Stimulated activated CD4-positive, alpha-beta T cell treated with anti-CD3 and anti-CD28 coated beads, Interleukin-12 subunit alpha, Interleukin-12 subunit beta, amount 100 ng/mL, for 4 hours (primary cell): Measurements from ENCODE around the gene NEIL3.
"Not testable (repeated sequence)": the region's sequence is repeated elsewhere in the genome, so short reads cannot be mapped to it uniquely, and the experiment has no call there.

Experiments
- DNase-seq: peaks from one replicate; pipeline ENCODE4 v3.0.0-alpha.2; 2020

NEIL3 gene

DNA sequence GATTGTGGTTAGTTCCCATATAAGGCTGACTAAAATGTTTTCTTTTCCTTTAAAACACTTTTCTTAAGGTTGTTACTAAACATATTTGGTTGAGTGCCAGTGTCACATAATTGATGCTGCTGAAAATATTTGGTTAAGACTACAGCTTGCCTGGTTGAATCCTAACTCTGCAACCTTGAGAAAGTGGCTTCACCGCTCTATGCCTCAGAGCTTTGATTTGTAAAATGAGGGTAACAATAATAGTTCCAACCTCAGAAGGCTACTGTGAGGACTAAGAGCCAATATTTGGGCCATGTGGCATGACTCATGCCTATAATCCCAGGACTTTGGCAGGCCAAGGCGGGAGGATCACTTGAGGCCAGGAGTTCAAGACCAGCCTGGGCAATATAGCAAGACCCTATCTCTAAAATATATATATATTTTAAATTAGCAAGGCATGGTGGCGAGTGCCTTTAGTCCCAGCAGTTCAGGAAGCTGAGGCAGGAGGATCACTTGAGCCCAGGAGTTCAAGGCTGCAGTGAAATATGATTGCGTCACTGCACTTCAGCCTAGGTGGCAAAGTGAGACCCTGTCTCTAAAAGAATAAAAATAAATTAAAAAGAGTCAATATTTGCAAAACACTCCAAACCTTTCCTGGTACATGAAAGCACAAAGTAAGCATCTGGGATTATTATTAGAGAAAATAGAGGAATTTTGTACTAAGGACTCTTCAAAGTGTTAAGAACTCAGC lies 7.1 kb upstream of the NEIL3 start:
- no peak for DNase-seq

DNA sequence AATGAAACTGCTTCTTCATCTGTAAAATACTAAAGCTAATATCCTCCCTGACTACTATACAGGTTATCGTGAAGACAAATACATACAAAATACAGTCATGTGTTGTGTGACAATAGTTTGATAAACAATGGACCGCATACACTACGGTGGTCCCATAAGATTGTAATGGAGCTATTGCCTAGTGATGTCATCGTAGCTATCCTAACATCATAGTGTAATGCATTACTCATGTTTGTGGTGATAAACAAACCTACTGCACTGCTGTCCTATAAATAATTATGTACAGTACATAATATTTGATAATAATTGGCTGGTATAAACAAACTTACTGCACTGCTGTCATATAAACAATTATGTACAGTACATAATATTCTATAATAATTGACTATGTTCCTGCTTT lies 5.6 kb upstream of the NEIL3 start:
- DNase-seq, result no peak

DNA sequence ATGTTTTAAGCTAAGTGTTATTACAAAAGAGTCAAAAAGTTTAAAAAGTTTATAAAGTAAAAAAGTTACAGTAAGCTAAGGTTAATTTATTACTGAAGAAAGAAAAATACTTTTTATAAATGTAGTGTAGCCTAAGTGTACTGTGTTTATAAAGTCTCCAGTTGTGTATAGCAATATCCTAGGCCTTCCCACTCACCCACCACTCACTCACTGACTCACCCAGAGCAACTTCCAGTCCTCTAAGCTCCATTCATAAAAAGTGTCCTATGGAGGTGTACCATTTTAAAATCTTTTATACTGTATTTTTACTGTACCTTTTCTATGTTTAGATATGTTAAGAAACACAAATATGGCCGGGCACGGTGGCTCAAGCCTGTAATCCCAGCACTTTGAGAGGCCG lies 4.8 kb upstream of the NEIL3 start:
- not testable (repeated sequence) for DNase-seq

DNA sequence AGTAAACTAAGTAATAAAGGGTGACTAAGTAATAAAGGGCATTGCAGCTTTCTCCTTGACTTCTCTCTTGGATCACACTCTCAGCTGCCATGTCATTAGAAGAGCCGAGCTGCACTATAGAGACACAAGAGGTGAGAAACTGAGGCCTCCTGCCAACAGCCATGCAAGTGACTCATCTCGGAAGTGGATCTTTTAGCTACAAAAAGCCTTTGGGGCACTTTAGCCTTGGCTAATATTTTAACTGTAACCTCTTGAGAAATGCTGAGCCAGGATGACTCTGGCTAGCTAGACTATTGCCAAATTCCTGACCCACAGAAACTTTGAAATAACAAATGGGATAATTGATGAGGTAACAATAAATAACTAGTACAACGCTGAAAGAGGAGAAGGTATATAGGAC lies 1.5 kb upstream of the NEIL3 start:
- DNase-seq, result no peak

DNA sequence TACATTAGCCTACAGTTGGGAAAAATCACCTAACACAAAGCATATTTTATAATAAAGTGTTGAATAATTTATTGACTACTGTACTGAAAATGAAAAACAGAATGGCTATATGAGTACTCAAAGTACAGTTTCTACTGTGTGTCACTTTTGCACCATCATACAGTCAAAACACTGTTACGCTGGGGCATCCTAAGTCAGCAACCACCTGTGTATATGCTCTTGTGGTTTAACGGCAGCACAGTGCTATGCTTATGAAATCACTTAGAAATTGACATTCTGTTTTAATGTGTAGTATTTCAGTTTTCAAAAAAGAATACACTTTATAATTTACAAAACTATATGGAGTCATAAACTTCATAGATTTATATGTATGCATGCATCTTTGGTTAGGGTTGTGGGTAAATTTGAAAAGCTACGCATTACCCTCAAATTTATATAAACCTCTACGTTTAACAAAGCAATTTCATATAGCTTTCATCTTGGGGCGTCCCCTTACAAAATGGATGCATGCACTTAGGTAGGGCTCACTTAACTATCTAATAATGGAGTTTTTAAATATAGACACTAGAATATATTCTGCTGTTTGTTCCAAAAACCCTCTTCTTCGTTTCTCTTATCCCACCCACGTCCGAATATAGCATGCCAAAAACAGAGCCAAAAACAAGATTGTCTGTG lies 690 bp upstream of the NEIL3 start:
- DNase-seq, result no peak

DNA sequence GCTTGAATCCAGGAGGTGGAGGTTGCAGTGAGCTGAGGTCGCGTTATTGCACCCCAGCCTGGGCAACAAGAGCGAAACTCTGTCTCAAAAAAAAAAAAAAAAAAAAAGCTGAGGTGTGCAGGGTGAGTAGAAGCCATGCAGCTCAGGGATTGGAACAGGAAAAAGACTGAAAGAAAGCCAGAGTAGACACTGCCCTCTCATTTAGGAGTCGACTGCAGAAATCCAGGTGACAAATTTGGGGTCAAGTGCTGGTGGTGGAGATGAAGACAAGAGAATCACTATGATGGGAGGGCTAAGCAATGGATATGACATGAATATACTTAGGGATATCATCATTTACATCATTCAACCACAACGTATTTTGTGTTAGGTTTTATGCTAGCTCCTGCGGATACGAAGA lies 1.9 kb downstream of the NEIL3 start:
- DNase-seq, result no peak

DNA sequence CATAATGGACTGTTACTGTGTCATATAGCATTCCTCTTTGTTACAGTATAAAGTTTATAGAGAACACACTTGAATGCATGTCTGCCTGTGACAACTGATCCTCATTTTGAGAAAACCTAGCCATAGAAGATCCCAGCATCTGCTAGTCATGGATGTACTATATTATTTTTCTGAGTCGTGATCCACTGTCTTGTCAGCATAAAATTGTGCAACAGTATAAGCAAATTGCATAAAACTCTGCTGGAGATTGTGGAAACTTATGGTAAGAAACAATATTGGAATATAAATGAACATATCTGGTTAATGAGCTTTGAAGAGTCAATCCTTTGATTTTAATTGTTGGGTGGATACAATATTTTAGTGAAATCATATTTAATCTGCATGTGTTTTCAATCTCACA lies 3.6 kb downstream of the NEIL3 start:
- DNase-seq, result no peak

DNA sequence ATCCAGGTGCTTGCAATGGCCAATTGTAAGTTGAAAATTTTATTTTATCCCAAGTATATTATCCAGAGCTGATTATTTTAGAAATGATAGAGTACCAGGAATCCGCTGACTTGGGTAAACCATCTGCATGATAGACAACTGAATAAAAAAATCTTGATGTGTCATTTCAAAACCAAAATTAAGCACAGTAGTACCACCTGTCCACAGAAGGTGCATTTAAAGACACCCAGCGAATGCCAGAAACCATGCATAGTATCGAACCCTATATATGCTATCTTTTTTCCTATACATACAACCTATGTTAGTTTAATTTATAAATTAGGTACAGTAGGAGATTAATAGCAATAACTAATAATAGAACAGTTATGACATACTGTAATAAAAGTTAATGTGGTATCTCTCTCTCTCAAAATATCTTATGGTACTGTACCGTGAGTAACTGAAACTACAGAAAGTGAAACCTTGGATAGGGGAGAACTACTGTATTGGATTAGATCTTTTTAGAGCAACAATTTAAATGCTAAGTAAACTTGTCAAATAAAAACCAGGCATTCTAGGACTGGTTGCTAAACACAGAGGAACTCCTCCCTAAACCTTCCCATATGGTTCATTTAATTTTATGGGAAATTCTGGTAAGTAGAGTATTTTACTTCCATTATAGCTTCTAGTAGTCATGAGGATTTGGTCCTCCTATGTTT lies 6.2 kb downstream of the NEIL3 start:
- DNase-seq, result no peak

DNA sequence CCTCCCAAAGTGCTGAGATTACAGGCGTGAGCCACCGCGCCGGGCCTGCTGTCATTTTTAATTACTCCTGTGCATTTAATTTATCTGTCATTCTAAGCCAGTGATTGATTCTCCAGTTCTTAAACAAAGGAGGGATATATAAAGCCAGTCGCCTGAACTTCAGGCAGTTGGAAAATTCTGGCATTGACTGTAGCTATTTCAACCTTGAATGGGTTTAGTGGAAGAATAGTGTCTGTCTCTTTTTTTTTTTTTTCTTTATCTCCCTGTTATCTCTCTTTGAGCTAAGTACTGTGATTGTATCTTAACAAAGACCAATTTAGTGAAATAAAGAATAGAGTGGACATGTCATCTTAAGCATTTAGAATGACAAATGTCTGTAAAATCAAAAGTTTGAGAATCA lies 11.0 kb downstream of the NEIL3 start:
- DNase-seq, result no peak

DNA sequence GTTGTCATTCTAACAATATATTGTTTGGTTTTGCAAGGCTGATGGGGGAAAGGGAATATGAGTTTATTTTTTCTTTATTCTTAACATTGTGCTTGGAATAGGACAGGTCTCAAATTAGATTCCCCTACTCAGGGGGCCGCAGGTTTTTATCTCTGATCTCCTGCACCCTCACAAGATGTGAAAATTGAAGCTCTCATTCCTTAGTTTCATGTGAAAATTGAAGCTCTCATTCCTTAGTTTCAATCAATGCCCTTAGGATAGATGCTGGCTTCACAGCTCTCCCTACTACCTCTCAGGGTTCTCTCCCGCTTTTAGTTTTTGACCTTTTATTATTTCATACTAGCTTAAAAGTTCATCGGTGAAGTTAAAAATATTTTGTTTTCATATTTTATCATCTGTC lies 12.0 kb downstream of the NEIL3 start:
- DNase-seq, result no peak

DNA sequence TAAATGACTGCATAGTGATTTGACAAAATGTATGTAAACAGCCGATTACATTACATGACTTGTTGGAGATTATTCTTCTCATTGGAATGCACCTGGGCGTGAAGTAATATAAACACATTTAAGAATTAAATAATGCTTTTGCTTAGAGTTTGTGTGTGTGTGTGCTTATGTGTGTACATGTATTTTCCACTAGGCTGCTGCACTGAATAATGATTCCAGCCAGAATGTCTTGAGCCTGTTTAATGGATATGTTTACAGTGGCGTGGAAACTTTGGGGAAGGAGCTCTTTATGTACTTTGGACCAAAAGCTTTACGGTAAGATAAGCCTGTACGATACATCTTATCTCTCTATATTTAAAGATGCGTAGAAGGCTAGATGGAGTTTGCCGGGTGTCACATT lies 12.6 kb downstream of the NEIL3 start:
- DNase-seq, result no peak

DNA sequence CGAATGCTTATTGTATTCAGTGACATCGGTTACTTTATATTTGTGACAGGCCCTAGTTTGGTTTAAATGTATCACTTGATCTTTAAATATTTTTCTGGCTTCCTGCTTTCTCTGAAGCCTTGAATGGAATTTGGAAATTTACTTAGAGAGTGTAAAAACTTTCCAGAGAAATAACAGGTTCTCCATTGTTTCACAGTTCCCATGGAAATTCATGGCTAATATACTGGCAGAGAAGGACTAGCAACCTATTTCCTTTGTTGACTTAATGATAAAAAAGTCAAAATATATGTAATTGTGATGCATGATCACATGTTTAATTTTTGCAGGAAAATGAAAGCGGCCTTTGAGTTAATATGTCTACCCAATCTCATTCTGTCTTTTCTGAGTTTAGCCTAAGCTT lies 13.2 kb downstream of the NEIL3 start:
- DNase-seq, result no peak

DNA sequence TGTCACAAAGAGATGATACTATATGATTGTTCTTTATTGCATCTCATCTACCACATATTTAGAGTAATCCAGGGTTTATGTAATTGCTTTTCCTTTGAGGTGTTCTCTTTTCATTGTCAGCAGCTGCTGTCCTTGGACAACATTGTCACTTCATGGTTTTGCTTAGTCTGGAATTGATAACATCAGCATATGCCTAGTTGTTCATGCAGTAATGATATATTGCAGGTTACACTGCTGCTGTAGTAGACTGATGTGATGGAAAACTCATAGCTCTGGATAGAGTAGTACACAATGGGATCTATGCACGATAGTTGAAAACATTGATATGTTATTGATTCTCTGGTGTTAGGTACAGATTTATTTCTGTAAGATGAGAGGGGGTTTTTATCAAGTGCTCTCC lies 13.7 kb downstream of the NEIL3 start:
- DNase-seq, result no peak

DNA sequence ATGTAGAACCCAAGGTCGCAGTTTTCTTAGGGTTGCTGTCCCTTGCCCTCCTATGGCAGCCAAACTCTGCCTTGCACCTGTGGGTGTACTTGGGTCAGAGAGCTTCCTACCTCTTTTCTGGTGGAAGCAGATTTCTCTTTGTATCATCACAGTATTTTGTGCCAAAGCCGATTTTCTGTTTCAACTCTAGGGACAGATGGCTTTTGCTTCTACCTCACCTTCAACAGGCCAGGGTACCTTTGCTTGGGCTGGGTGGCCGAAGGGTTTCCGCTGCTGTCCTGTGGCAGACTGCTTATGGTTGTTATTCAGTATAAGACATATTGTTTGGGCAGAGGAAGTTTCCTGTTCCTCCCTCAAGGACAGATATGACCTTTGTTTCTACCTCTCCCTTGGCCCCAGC lies 22.4 kb downstream of the NEIL3 start:
- DNase-seq, result no peak

DNA sequence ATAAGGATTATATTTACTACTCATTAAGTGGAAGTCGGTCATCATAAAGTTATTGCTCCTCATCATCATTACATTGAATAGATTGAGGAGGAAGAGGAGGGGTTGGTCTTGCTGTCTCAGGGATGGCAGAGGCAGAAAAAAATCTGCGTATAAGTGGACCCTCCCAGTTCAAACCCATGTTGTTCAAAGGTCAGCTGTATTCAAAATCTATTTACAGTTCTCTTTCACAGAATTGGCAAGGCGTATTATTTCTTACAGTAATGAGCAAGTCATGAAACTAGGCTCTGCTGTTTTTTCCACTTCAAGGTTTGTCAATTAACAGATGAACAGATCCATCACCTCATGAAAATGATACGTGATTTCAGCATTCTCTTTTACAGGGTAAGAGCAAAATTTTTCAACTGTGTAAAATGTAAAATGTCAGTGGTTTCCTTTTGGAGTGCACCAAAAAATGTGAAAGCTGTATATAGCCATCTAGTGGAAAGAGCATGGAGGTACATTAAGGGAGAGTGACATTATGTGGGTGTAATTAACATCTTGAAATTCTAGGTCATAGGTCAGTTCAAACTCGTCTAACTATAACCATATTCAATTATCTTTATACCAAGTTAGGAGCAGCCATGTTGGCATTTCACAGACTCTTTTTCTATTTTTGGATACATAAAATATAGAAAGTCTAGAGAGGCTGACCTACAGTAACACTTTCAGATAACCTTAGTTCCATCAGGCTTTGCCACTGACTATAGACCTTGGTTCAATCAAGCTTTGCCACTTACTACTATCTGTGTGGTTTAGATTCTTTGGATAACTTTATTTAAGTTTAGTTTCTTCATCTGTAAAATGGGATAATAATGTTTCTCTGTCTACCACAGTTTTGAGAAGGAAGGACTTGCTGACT lies 30.1 kb downstream of the NEIL3 start:
- DNase-seq, result no peak

DNA sequence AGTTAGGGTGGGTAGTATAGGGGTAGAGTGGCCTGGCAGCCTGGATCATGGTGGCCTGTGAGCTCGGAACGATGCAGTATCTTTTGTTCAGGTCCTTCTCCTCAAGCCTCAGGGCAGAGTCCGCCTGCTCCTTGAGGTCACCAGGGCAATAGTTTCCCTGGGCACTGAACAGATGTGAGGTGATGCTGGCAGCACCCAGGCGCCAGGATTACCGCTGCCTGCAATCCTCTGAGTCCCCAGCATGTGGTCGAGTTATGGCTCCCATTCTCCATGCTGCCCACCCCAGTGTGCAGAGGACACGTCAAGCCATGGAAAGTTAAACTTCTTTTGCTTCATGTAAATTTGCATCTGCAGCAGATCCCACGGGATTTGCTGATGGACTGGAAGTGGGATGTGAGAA lies 38.7 kb downstream of the NEIL3 start:
- DNase-seq, result no peak

DNA sequence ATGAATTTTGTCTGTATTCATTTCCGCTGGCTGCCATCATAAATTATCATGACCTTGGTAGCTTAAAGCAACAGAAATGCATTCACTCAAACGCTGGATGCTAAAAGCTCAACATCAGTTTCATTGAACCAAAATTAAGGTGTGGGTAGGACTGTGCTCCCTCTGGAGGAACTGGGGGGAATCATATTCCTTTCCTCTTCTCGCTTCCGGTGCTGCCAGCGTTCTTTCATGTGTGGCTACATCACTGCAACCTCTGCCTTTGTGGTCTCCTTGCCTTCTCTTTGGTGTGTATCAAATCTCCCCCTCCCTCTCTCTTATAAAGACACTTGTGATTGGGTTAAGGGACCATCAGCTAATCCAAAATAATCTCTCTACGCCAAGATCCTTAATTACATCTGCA lies 39.5 kb downstream of the NEIL3 start:
- no peak for DNase-seq

DNA sequence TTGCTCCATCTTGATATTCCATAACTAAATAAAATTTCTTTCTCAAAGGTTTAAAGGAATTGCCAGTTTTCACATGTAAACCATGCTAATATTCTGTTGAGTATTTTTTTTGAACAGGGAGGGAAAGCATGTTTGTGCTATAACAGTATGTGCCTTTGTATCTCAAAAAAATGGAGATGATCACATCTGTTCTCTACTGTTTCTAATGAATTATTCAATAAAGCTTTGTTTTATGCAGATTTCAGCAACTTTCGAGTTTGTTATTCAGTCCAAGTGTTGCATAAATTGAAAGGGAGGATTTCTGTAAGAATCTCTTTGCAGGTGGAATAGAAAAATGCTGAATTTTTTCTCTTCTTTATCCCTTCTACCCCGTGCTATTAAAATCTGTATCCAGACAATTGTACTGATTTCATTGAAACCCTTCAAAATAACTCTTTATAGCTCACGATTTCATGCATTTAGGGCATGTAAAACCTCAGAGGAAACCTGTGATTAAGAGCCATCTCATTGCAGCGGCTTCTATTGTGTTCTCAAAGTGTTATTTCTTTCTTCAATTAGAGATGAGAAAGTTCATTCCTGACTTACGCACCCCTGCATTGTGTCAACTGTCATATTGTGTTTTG lies 42.1 kb downstream of the NEIL3 start:
- DNase-seq, result no peak

DNA sequence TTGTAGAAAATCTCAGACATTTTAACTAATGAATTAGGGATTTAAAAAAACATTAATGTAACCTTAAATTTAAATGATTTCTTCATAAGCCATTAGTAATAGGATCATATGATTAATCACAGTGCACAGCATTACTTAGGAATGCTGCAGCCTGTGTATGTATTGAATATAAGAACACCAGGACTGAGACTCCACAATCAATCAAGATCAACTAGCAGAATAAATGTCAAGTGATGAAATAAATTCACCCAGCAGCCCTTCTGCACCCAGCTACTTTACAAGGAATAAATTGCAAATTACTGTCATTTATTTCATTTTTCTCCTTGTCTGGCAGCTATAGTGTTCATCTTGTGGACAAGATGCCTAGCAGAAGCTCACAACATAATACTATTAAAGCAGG lies 46.5 kb downstream of the NEIL3 start:
- DNase-seq, result no peak

DNA sequence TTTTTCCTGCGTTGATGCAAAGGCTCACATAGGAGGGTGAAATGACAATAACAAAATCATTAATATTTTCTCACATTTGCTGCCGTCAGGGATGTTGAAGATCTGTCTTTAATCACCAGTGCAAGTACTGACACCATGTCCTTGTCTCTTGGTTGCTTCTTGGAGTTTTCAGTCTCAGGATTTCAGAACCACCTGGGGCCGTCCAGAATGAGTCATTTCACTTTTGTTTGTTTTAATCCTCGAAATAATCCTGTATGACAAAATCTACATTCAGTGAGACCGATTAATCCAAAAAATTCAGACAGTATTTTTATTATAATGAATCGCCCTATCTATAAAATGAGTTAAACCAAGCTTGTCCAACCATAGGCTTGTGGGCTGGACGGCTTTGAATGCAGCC lies 47.2 kb downstream of the NEIL3 start:
- DNase-seq, result no peak

DNA sequence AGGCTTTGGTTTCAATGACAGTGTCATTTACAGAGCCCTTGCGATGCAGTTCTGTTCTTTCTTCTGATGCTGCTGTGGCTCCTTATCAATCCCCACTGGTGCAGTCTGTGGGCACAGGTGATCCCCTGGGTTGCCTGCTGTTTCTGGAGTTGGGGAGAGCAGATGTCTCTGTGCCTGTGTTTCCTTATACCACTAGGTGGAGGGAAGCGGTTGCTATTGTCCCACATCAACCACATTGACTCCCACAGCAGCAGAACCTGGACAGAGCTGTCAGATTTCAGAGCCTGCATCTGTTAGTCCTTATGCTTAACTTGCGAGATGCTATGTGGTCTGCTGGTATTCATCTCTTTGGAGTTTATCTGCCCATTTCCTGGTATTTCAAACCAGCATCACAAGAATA lies 57.7 kb downstream of the NEIL3 start:
- no peak for DNase-seq

DNA sequence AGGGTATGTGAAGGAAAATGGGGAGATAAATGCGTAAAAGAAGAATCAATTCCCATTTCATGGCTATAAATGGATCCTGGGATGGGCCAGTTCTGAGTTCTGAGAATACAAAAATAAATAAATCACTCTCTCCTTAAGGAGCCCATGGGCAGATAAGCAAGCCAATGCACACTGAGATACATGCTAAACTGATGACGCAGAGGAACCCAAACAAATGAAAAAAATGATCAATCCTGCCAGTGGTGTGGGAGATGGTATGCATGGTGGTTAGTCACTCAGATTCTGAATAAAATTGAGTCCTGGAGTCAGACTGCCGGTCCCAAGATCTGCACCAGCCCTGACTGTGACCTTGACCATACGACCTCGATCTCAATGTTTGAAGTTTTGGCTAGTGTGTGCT lies 59.7 kb downstream of the NEIL3 start:
- DNase-seq, result no peak

DNA sequence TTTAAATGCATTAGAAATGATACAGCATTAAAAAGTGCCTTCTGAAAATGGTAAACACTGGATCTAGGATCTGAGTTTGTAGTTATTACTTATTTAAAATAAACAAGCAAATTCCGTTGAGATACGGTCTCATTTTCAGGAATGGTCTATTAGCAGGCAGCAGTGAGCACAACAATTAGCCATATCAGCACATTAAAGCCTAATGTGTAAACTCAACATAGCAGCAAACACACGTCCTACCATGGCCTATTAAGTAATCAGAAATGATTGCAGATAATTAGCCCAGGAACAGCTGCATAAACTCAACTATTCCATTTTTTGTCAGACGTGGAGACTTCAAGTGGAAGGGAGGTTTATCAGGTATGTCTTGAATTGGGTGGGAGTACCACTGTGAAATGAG lies 61.8 kb downstream of the NEIL3 start:
- no peak for DNase-seq
